Fibroblast of skin of back (primary cell): ENCODE results near the gene RALGAPA2.

Experiments
- DNase-seq: peaks from one replicate; pipeline ENCODE4 v3.0.0-alpha.2; 2013

RALGAPA2 gene

DNA sequence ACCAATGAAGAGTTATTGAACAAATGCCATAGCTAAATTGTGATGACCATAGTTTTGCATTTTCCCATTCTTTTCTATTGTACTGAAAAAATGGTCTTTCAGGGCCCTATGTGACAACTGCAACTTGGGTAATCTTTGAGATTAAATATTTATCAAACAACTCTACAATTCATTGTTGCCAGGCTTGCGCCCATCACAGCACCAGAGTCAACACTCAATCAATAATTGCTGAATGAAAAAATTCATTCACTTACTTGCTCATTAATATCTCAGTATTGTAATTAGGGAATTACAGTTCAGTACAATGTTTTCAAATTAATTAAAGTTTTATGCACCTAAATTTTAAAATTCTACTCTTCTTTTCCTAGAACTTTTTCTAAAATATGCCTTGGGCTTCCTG lies 7.7 kb upstream of the RALGAPA2 start:
- no peak for DNase-seq

DNA sequence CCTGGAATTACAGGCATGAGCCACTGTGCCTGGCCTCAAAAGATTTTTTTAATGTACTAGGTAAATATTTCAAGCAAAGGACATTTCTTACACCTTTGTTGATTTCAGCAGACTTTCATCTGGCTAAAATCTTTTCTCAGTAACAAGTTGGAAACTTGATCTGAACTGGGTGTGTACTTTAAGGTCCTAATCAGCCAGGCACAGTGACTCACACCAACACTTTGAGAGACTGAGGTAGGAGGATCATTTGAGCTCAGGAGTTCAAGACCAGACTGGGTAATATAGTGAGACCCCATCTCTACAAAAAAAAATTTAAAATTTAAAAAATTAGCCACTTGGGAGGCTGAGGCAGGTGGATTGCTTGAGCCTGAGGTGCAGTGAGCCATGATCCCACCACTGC lies 7.0 kb upstream of the RALGAPA2 start:
- no peak for DNase-seq

DNA sequence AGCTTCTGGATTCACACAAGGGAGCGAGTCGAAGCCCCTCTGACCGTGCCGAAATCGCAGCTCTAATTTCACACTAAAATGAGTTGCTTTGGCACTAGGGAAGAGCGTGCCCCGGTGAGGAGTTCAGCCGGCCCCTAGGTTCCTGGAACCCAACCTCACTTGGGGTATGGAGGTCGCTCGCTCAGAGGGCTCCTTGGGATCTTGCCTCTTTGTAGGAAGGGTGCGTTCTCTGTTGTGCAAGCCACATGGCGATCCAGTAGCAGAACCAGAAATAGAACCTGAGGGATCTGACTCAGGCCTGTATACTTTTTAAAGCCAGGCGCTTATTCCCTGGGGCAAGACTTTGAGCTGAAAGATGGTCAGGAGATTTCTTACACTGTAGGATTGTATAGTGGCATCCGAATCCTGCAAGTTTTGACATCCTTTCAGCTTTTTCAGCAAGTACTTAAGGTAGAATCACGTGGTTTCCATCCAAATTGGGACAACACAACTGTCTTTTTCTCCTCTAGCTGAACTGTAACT lies 861 bp upstream of the RALGAPA2 start:
- DNase-seq = no peak

DNA sequence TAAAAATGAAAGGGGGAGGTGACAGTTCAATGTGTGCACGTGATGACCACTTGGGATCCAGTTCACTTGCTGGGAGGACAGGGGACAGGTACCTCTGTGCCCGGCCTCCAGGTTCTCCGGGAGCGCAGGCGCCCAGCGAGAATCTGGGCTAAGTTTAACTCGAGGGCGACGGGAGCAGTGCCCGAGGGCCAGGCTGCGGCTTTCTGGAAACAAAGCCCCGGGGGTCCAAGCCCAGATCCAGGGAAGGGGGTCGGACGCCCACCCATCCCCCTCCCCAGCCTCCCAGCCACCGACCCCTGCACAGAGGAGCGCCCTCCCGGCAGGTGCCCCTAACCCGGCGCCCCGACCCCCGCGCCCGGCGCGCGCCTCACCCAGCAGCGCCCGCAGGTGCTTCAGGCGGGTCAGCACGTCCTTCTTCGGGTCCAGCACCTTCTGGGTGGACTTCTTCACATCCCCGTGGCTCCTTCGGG lies 405 bp downstream of the RALGAPA2 start:
- no peak for DNase-seq

DNA sequence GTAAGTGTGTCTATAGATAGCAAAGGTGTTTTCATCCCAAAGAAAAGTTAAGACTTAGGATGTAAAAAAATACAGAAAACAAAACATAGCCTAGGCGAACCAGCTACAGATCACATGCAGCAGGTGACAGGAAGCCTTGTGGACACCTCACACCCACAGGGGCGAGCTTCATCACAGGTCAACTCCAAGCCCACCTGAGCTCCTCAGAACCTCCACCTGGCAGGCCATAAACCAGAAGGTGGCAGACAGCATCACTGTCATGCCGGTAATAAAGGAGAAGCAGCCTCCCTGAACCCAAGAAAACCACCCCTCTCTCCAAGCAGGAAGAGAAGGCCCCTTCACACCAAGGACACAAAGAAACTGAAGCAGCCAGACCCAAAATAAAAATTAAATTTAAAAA lies 1.0 kb downstream of the RALGAPA2 start:
- DNase-seq = no peak

DNA sequence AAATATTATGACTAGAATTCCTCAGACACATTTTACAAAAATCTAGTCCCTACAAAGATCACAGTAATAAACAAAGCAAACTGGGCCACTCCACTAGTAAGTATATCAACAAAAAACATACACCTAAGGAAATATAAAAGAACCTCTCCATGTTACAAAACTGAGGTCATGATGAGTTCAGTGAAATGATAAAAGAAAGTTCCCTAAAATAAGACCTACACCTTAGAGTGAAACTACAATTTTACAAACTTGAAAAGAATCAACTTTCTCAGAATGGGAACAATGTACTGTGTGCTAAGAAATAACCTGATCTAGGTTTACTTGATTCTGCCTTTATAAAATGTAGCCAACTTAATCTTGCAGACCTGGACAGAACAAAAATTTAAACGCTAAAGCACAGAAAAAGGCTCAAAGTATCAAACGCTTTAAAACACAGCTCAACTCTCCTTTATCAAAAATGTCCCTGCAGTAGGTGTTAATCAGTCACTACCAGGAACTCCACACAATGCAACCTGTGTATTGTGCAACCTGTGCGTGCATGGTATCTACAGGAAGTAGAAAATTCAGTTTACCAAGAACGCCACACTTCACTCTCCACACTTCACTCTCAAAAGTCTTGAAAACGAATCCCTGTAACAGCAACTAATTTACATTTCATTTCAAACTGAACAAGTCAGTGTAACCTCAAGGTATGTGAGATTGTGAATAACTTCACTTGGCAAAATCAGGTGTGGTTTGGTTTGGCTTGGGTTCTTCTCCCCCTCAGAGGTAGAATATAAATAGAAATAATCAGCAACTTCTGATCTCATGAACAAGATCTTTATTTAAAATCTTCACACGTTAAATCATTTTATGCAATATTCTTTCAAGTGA lies 1.8 kb downstream of the RALGAPA2 start:
- DNase-seq = no peak

DNA sequence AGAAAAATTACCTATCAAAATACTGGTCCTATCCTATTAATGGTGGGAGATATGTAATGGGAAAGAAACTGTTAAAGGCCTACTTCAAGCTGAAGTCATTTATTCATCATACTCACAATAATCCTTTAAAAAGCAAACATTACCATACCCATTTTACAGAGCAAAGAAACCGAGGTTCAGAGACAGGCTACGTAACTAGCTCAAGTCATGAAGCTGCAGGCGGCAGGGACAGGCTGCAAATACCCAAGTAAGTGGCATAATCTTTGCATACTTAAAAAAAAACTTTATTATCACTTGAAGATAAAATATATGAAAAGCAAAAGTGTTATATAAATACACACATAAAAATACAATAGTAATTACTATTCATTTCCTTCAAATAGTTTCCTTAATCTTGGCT lies 2.6 kb downstream of the RALGAPA2 start:
- DNase-seq = no peak

DNA sequence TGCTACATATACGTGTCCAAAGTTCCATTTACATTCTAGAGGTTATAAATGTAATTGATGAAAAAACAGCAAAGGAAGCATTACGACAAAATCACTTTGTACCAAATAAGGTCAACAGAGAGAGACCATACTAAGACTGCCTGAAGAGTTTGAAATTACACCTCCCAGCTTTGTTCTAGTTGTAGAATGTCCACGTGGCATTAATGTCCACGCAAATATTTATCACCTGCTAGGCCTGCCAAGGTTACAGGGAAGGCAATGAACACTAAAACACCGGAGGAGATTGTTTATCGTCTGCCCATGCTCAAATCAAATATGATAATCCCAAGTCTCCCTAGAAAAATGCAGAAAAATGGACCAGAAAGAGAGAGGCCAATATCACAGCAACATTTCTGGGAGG lies 6.2 kb downstream of the RALGAPA2 start:
- DNase-seq = no peak

DNA sequence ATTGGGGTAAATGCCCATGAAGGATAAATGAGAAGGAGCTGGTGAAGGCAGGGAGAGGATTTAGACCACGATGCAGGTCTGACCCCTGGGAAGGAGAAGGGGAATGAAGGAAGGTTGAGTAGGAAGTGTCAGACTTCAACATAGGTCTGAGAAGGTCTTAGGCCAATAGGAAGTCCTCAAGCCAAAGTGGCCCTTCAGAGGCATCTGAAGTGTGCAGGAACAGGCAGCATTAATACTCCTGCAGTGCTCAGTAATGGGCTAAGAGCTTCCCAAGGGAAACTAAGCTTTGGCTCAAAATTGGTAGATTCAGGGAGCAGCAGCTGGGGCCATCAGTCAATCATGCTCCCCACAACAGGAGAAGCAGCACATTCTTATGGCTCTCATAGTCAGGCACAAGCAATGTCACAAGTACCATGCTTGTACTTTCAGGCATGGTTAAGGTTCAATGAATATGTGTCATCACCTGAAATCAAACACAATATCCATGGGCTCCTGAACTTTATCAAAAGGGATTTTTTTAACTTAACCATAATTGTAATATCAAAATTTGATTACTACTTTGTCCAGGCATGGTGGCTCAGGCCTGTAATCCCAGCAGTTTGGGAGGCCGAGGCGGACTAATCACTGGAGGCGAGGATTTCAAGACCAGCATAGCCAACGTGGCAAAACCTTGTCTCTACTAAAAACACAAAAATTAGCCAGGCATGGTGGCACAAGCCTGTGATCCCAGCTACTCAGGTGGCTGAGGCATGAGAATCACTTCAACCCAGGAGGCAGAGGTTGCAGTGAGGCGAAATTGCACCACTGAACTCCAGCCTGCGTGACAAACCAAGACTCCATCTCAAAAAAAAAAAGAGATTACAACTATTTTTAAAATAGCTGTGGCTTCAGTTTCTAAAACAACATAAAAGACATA lies 9.9 kb downstream of the RALGAPA2 start:
- DNase-seq = no peak

DNA sequence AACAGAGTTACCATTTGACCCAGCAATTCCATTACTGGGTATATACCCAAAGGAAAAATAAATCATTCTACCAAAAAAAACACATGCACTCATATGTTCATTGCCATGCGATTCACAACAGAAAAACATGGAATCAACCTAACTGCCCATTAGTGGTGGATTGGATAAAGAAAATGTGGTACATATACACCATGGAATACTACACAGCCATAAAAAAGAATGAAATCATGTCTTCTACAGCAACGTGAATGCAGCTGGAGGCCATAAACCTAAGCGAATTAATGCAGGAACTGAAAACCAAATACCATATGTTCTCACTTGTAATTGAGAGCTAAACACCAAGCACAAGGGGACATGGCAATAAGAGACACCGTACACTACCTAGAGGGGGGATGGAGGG lies 12.5 kb downstream of the RALGAPA2 start:
- DNase-seq = no peak

DNA sequence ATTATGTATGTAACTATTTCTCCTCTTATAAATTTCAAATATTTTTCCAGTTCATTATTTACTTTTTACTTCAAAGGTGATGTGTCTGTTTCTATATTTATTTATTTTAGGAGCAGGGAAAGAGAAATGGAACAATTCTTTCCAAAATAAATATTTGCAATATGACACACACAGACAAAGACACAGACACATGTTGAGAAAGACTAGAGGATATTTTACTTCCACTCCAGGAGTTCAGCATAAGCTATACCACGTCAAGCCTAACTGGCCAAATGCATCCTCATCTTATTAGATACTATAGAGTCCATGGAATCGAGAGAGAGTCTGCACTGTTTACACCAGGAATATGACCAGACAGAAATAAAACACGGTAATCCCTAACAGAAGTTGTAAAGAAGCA lies 13.3 kb downstream of the RALGAPA2 start:
- peak; percentile 8 for DNase-seq

DNA sequence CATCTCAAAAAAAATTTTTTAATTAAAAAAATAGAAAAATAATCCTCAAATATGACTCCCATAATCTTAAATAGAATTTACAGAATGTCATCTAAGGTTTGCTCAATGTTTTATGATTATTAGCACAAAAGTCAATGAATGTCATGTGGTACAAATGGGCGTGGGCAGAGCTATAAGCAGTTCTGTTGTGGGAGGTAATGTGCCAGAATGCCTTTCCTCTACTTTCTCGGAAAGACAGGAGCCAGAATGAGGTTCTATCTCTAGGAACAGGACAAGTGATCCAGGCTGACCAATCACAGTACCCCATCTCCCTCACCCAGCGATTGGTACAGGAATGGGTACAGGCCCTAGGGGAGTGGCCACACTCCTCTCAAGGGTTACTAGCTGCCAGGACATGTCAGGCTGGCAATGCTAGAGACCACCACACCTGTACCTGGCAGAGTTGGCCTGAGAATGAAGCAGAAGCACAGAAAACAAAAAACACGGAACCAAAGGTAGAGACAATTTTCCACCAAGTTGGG lies 15.1 kb downstream of the RALGAPA2 start:
- no peak for DNase-seq

DNA sequence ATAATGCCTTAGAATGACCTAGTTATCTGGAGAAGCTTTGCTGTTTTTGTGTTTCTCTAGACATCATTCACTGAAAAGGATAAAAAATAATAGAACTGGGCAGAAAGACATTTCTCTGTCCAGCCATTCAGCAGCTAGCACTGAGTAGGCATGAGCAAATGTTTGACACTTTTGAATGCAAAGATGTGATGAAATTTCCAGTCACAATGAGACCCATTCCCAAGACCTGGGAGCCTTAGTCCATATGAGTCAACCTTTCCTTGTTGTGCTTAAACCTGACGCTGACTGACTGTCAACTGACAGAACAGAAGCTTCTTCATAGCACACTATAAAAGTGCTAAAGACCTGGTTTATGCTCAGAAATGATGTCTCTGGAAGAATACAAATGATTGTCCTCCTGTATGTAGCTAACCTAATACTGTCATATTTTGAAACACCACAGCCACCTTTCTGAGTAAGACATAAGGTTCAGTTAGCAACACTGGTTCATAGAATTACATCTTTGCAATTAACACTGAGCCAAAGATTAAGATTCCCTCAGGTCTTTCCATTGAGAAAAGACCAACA lies 17.1 kb downstream of the RALGAPA2 start:
- no peak for DNase-seq

DNA sequence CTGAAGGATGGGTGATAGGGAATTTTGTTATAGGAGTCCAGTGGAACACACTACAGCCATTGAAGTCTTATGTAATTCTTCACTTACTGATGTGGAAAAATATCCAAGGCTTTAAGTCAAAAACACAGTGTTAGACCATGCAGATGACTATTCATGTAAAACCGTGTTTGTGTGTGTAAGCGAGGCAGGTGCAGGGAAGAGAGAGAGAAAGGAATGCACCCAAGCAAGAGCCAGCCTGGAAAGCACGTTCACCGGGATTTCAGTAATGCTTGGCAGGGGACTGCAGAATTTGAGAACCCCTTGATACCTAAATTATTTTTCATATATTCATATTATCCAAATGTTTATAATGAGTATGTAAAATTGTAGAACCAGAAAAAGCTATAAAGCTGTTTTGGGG lies 17.9 kb downstream of the RALGAPA2 start:
- no peak for DNase-seq

DNA sequence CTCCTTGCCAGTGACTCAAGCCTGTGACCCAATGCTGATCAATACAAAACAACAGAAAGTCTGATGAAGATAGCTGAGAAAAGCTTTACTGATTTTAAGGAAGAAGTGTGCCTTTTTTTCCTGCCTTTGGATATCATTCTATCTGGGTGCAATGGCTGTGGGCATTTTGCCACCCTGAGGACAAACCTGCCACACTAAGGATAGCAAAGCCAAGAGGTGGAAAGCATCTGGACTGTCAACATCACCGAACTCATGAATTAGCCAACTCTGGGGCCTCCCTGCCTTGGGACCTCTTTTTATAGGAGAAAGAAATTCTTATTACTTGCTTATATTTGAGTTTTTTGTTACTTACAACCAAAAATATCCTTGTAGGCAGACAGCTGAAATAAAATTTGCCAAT lies 19.9 kb downstream of the RALGAPA2 start:
- DNase-seq = no peak

DNA sequence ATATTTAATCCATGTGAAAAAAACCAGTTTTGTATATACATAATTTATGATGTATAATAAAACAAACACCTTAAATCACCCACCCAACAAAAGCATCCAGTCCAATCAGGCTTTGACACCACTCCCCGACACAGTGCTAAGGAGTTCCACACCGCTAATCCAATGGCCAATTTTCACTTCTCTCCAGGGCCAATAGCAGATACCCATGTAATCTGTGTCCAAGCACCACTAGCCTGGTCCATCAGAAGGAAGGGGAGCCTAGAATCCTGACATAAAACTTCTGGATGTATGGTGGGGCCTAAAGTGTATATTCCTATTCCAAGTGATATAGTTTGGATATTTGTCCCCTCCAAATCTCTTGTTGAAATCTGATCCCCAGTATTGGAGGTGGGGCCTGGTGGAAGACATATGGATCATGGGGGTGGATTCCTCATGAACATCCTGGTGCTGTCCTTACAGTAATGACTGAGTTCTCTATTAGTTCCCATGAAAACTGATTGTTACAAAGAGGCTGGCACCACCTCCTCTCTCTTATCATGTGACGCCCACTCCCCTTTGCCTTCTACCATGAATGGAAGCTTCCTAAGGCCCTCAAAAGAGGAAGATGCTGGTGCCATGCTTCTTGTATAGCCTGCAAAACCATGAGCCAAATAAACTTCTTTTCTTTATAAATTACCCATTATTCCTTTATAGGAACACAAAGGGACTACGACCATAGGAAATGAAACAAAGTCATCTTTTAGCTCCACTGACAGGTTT lies 20.8 kb downstream of the RALGAPA2 start:
- no peak for DNase-seq

DNA sequence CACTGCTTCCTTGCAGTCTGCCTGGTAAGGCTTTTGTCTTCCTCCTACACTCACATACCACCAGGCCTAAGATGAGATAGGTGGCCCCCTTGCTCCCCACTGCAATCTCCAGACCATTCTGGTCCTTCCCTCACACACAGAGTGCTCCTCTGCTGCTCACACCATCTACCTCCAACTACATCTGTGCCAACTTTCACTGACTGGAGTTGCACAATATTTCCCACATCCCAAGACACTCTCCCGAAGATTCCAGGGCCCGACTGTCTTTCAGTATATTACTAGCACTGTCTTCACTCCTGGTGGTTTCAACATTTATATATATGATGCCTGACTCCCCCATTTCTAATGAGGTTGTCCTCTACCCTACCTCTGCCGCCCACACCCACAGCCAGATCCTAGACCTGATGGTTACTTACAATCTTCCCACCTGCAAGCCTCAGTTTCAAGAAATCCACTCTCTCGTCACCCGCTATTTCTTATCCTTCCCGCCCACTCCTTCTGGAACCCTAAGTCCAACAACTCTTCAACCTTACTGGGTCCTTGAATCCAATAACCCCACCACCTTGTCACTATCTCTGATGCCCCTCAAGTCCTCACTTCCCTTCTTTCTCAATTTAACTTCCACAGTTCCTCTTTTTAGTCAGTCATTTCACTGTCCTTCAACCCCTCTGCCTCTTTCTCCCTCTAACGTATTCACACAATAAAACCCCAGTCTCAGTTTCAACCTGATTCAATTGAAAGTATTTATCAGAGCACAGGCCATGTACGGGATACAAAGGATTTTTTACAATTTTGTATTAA lies 21.6 kb downstream of the RALGAPA2 start:
- no peak for DNase-seq

DNA sequence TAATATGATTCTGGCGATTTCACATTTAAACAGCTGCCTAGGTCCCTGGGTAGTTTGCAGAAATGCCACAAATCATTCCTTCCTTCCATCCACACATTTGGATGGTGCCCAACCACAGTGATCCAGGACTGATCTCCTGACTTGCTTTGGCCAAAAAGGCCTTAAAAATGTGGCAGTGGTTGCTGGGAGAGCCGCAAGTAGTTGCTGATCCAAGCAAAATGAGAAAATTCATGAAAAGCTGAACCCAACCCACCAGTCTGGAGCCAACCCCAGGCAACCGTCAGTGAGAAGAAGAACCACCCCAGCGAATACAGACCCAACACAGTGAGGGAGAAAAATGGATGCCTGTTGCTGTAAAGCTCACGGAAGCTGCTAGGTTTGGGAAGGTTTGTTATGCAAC lies 25.1 kb downstream of the RALGAPA2 start:
- no peak for DNase-seq

DNA sequence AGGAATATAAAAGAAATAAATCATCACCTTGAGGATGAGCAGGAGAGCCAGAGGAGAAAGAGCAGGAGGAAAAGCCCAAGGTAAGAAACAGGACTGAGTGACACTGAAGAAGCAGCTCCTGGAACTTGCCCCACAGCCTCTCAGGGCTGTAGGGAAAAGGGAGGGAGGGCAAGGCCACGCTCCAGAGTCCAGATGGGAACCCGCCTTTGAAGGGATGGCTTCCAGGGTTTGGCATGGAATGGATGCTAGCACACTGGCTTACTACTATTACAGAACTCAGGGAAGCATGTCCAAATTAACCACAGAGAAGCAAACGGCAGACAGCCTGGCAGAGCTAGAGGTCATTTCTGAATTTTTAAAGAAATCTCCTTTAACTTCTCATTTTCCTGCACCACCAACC lies 26.8 kb downstream of the RALGAPA2 start:
- DNase-seq = no peak

DNA sequence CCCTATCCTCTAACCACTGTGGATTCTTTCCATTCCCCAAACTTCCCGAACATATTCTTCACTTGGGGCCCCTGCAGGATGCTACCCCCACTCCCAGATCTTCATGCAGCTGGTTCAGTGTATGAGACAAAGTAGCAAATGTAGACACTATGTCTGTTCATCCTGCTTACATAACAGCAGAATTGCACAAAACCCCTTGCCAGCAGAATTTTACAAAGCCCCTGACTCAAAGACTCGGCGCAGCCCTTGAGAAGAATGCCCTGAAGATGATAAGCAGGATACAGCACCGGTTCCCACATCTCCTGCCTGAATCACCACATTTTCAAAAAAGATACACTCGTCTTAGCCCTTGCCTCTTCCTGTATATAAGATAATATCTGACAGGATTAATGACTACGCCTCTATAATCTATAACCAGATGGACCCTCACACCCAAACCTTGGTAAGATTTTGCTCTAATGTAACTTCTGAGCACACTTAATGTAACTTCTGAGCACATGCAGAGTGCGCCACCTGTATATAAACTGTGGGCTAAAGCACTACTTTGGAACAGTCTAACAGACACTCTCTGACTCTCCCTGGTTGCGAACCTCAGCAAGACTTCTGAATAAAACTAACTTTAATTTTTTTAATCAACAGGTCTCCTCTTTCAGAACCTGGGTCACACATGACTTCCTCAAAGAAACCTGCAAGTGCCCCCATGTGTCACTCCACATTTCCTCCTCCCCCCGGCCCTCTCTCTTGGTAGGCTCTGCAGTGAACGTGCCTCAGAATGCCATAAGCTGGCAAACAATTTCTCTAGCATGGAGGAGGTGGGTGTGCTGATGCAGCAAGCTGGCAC lies 28.7 kb downstream of the RALGAPA2 start:
- DNase-seq = no peak
